B cell (primary cell): ENCODE results near the gene ZNF19. TPM values are rescaled to one million over a fixed set of nuclear protein-coding genes. Genes with fewer than 3 reads are reported as not detected.

Experiments used
- ATAC-seq: fragments of 200-7000 bp; cut with Tn5 transposase; one replicate; pipeline ENCODE4 v1.10.0; 2021; ENCODE audit warnings: low read depth, mild to moderate bottlenecking, moderate number of reproducible peaks, moderate library complexity
- CTCF ChIA-PET: fragments of 350-600 bp; sonication (Branson Sonifier 250); formaldehyde crosslinking; loops from one replicate; lab custom pipeline; 2021; ENCODE audit warnings: antibody characterized with exemption, inconsistent platforms; lab: Charles Lee
- POLR2A ChIA-PET: fragments of 350-600 bp; sonication (Branson Sonifier 250); formaldehyde crosslinking; loops from one replicate; lab custom pipeline; 2021; ENCODE audit warnings: antibody characterized with exemption; lab: Charles Lee
- DNase-seq: peaks from one replicate; pipeline ENCODE4 v3.0.0; 2013
- H2AFZ ChIP-seq: 2 replicates; pipeline ENCODE4 v1.6.1; 2012; ENCODE audit warnings: mild to moderate bottlenecking, low read depth, low read length; ENCODE audit not compliant: insufficient read depth, poor library complexity, severe bottlenecking
- H3K27ac ChIP-seq, 2 donors: 1 replicate in 1 of 2; 2 replicates in 1 of 2; pipeline ENCODE4 v1.5.1; 2012 to 2013; ENCODE audit warnings: low read length in 2 of 2, mild to moderate bottlenecking in 2 of 2, moderate library complexity in 1 of 2
- H3K27me3 ChIP-seq, 4 experiments: fragments of 200-600 bp in 1 of 4; sonication (generic) in 1 of 4; replicated peaks in 1 of 4; 1 replicate in 2 of 4; 2 replicates in 2 of 4; pipeline versions ENCODE4 v1.6.1 to v1.7.0; 2013 to 2016; ENCODE audit warnings: low read length in 3 of 4, mild to moderate bottlenecking in 2 of 4, mixed read lengths in 1 of 4, moderate library complexity in 1 of 4; ENCODE audit not compliant: insufficient read depth in 4 of 4, control insufficient read depth in 3 of 4; ENCODE audit errors: control extremely low read depth in 1 of 4
- H3K36me3 ChIP-seq, 2 experiments: replicated peaks in 1 of 2; 1 replicate in 1 of 2; 2 replicates in 1 of 2; pipeline versions ENCODE4 v1.6.1 to v1.7.1; 2013; ENCODE audit warnings: low read length in 1 of 2; ENCODE audit not compliant: insufficient read depth in 2 of 2, control insufficient read depth in 1 of 2; ENCODE audit errors: control extremely low read depth in 1 of 2, extremely low read depth in 1 of 2
- H3K4me1 ChIP-seq, 2 donors: fragments of 200-600 bp in 1 of 2; sonication (generic) in 1 of 2; 1 replicate in 1 of 2; 2 replicates in 1 of 2; pipeline versions ENCODE4 v1.5.1 to v1.6.1; 2013 to 2017; ENCODE audit warnings: low read length in 2 of 2; ENCODE audit not compliant: control insufficient read depth in 2 of 2, insufficient read depth in 2 of 2
- H3K4me2 ChIP-seq: replicated peaks from 2 replicates; pipeline ENCODE3; 2012; ENCODE audit warnings: mild to moderate bottlenecking, low read depth, low read length; ENCODE audit not compliant: poor library complexity, severe bottlenecking
- H3K4me3 ChIP-seq, 5 experiments: fragments of 200-600 bp in 1 of 5; sonication (generic) in 1 of 5; 1 replicate in 3 of 5; 2 replicates in 2 of 5; pipeline versions ENCODE4 v1.5.1 to v1.7.0; 2011 to 2016; ENCODE audit warnings: low read length in 4 of 5, mild to moderate bottlenecking in 4 of 5, low read depth in 2 of 5, control low read depth in 1 of 5, moderate library complexity in 1 of 5; ENCODE audit not compliant: insufficient read depth in 1 of 5; ENCODE audit errors: control extremely low read depth in 1 of 5, extremely low read depth in 1 of 5
- H3K79me2 ChIP-seq: fragments of 200-600 bp; sonication (generic); one replicate; pipeline ENCODE4 v1.6.0; 2016; ENCODE audit warnings: low read length; ENCODE audit not compliant: control insufficient read depth, insufficient read depth
- H3K9ac ChIP-seq: fragments of 200-600 bp; sonication (generic); 2 replicates; pipeline ENCODE4 v1.6.1; 2017; ENCODE audit warnings: mild to moderate bottlenecking, low read length, moderate library complexity
- H3K9me3 ChIP-seq, 3 donors: one replicate each; pipeline versions ENCODE4 v1.6.1 to v1.7.1; 2013; ENCODE audit warnings: low read length in 2 of 3; ENCODE audit not compliant: control insufficient read depth in 2 of 3, insufficient read depth in 1 of 3; ENCODE audit errors: control extremely low read depth in 1 of 3
- H4K20me1 ChIP-seq: 2 replicates; pipeline ENCODE4 v1.6.0; 2012; ENCODE audit warnings: mild to moderate bottlenecking, low read length; ENCODE audit not compliant: insufficient read depth, control insufficient read depth, poor library complexity, severe bottlenecking
- H3K27ac Mint-ChIP-seq: one replicate; pipeline ENCODE4 v1.8.0; 2021; ENCODE audit warnings: mixed read lengths
- H3K27me3 Mint-ChIP-seq: one replicate; pipeline ENCODE4 v1.8.0; 2021; ENCODE audit warnings: mixed read lengths
- H3K4me1 Mint-ChIP-seq: one replicate; pipeline ENCODE4 v1.8.0; 2021; ENCODE audit warnings: mixed read lengths
- H3K4me3 Mint-ChIP-seq: one replicate; pipeline ENCODE4 v1.8.0; 2021; ENCODE audit warnings: mixed read lengths
- H3K9me3 Mint-ChIP-seq: one replicate; pipeline ENCODE4 v1.8.0; 2022; ENCODE audit warnings: mixed read lengths; ENCODE audit not compliant: insufficient read depth
- CTCF ChIP-seq: fragments of 200-600 bp; IDR thresholded peaks from one replicate; pipeline ENCODE4 v1.8.0; 2022; ENCODE audit warnings: antibody characterized with exemption, mild to moderate bottlenecking
- EZH2 ChIP-seq: IDR thresholded peaks from 2 replicates; pipeline ENCODE4 v1.6.1; 2012; ENCODE audit warnings: borderline replicate concordance, low read depth, mild to moderate bottlenecking, moderate library complexity, low read length; ENCODE audit not compliant: insufficient read depth, poor library complexity, severe bottlenecking
- WGBS: methylation state at CpG from one replicate; pipeline ENCODE4 v1.1.5; 2013; ENCODE audit warnings: missing lambda C conversion rate; ENCODE audit not compliant: insufficient coverage; 5-methylcytosine and 5-hydroxymethylcytosine counted together
- intact Hi-C: fragments of 100-400 bp; cut with micrococcal nuclease; formaldehyde crosslinking; loops from one replicate; pipeline ENCODE4 v1.10.0; 2022
- polyA plus RNA-seq: library from polyadenylated mRNA; depleted of rRNA; stranded (reverse); fragments of >200 nt; gene quantifications from 2 replicates; pipeline ENCODE4 v1.2.3, GENCODE V29; 2012
- total RNA-seq, 2 donors: library from RNA; stranded (reverse); fragments of 120-200 nt in 1 of 2; gene quantifications; 1 replicate in 1 of 2; 2 replicates in 1 of 2; pipeline versions ENCODE4 v1.2.3 to v1.2.4, GENCODE V29; 2013 to 2022

Gene ZNF19
- total and polyA plus RNA-seq, 2 donors (not counting 1 experiment from before 2014, with no cell fraction given) = 2.4 to 12.6 TPM

- Histone ChIP-seq H3K9ac (no peak overlapping the region), H3K9me3 (no peaks in the 10 kb centered on the region), H4K20me1 (no peaks in the 10 kb centered on the region), H3K4me2 (no peak overlapping the region), H3K36me3 (peaks cover 0 to 33% of the 10 kb centered on the region in 2 experiments), H3K4me1 (no peaks in the 10 kb centered on the region), H3K79me2 (no peaks in the 10 kb centered on the region), H2AFZ (no peak overlapping the region), H3K4me3 (no peak overlapping the region), H3K27ac (no peak overlapping the region), H3K27me3 (no peaks in the 10 kb centered on the region)
- Mint-ChIP-seq H3K4me1 (no peaks in the 10 kb centered on the region), H3K4me3 (no peak overlapping the region), H3K27ac (no peak overlapping the region), H3K9me3 (no peaks in the 10 kb centered on the region), H3K27me3 (no peaks in the 10 kb centered on the region)
- CTCF ChIA-PET = no interaction called here
- intact Hi-C loops = no loop called here
- POLR2A ChIA-PET = no interaction called here
- no peak for TF ChIP-seq CTCF
- WGBS = no CpG with 5 or more reads among the region's 3 CpGs
- ATAC-seq (no peak), DNase-seq (no peak)
Observed at GRCh38 chr16:71474864-71475263, 14.3 kb downstream of the ZNF19 start.

- CTCF ChIA-PET = no interaction called here
- no peaks in the 10 kb centered on the region for H3K79me2 ChIP-seq
- no peak overlapping the region for H3K4me2 ChIP-seq
Observed at GRCh38 chr16:71473891-71474290, 15.2 kb downstream of the ZNF19 start.

More at GRCh38 chr16:71473891-71474290, 15.2 kb downstream of the ZNF19 start:
- intact Hi-C loops = no loop called here
- H3K9me3 Mint-ChIP-seq = no peaks in the 10 kb centered on the region
- H3K4me3 Mint-ChIP-seq = no peak overlapping the region
- DNase-seq = no peak
- H3K27ac Mint-ChIP-seq = no peak overlapping the region
- POLR2A ChIA-PET = no interaction called here
- TF ChIP-seq CTCF = no peak
- TF ChIP-seq EZH2 = no peak
- Histone ChIP-seq H3K27me3 (no peaks in the 10 kb centered on the region), H3K36me3 (peaks cover 0 to 33% of the 10 kb centered on the region in 2 experiments), H2AFZ (no peak overlapping the region), H3K4me3 (no peak overlapping the region), H3K9me3 (no peaks in the 10 kb centered on the region), H3K4me1 (no peaks in the 10 kb centered on the region), H4K20me1 (no peaks in the 10 kb centered on the region), H3K27ac (no peak overlapping the region), H3K9ac (no peak overlapping the region)
- H3K4me1 Mint-ChIP-seq = no peaks in the 10 kb centered on the region
- WGBS = 100% methylated on average over 2 of the region's 5 CpGs
- no peak for ATAC-seq
- no peaks in the 10 kb centered on the region for H3K27me3 Mint-ChIP-seq
